NCI-H2196 treated with DMSO at 0.1 percent for 48 hours (cell line): Measurements from ENCODE around the gene TMEM147.

ENCODE experiments used
- DNase-seq: peaks from one replicate; lab custom pipeline; 2025; ENCODE audit not compliant: unreplicated experiment; lab: John Stamatoyannopoulos, UW

The TMEM147 gene

GRCh38 chr19:35545855-35546381 lies 492 bp downstream of the TMEM147 start:
- peak; percentile 13 for DNase-seq

- no peak for DNase-seq
These were observed 1.1 kb downstream of the TMEM147 start for GRCh38 chr19:35546532-35546931.

GRCh38 chr19:35549174-35549788 lies 3.9 kb downstream of the TMEM147 start:
- peak; percentile 58 for DNase-seq

- DNase-seq, result no peak
These were observed 4.6 kb downstream of the TMEM147 start for GRCh38 chr19:35549879-35550523.

GRCh38 chr19:35551091-35551810 lies 5.8 kb downstream of the TMEM147 start:
- DNase-seq, result no peak

GRCh38 chr19:35552534-35553384 lies 7.3 kb downstream of the TMEM147 start:
- DNase-seq, result no peak

GRCh38 chr19:35553385-35554000 lies 8.1 kb downstream of the TMEM147 start:
- DNase-seq, result no peak

- DNase-seq, result no peak
These were observed 8.7 kb downstream of the TMEM147 start for GRCh38 chr19:35554076-35554475.

- DNase-seq, result no peak
These were observed 10.0 kb downstream of the TMEM147 start for GRCh38 chr19:35555301-35556005.

GRCh38 chr19:35556025-35556590 lies 10.7 kb downstream of the TMEM147 start:
- DNase-seq, result no peak

- DNase-seq, result no peak
These were observed 11.6 kb downstream of the TMEM147 start for GRCh38 chr19:35556846-35557538.

GRCh38 chr19:35557539-35558399 lies 12.3 kb downstream of the TMEM147 start:
- no peak for DNase-seq

GRCh38 chr19:35558400-35559280 lies 13.2 kb downstream of the TMEM147 start:
- DNase-seq, result no peak

GRCh38 chr19:35559281-35559659 lies 13.8 kb downstream of the TMEM147 start:
- no peak for DNase-seq

GRCh38 chr19:35559781-35560180 lies 14.4 kb downstream of the TMEM147 start:
- no peak for DNase-seq

GRCh38 chr19:35560271-35560670 lies 14.8 kb downstream of the TMEM147 start:
- no peak for DNase-seq

GRCh38 chr19:35560677-35561076 lies 15.3 kb downstream of the TMEM147 start:
- no peak for DNase-seq
